NT2/D1 (cell line): ENCODE measurements around the gene HS3ST3B1.

Source experiments
- SUZ12 ChIP-seq: IDR thresholded peaks from 2 replicates; pipeline ENCODE4 v1.6.1; 2011; ENCODE audit not compliant: insufficient read length, insufficient read depth; ENCODE audit errors: extremely low read depth
- YY1 ChIP-seq: IDR thresholded peaks from 2 replicates; pipeline ENCODE4 v1.6.1; 2011; ENCODE audit not compliant: insufficient read length, insufficient read depth

- TF ChIP-seq YY1: no peak
- TF ChIP-seq SUZ12: no peak
Measured at GRCh38 chr17:14318918-14319205, 18.0 kb downstream of the HS3ST3B1 start.
